OCI-LY1 (cell line): ENCODE data around the gene AOAH.

Experiments used
- H2AFZ ChIP-seq: fragments of 200-600 bp; sonication (generic), shearing (Covaris generic); 2 replicates; pipeline ENCODE4 v1.6.0; 2014; ENCODE audit warnings: antibody characterized with exemption, mild to moderate bottlenecking, low read length
- H3F3A ChIP-seq: fragments of 200-600 bp; sonication (generic), shearing (Covaris generic); 2 replicates; pipeline ENCODE4 v1.6.0; 2014; ENCODE audit warnings: mild to moderate bottlenecking, antibody characterized with exemption, low read length, moderate library complexity; ENCODE audit not compliant: insufficient read depth
- H3K27ac ChIP-seq: fragments of 200-600 bp; sonication (generic); 2 replicates; pipeline ENCODE4 v1.5.1; 2014; ENCODE audit warnings: low read length, mixed run types, mild to moderate bottlenecking, low read depth; ENCODE audit not compliant: poor library complexity, severe bottlenecking
- H3K27me3 ChIP-seq: fragments of 200-600 bp; sonication (generic); 2 replicates; pipeline ENCODE4 v1.6.0; 2014; ENCODE audit warnings: antibody characterized with exemption, mild to moderate bottlenecking, low read length, moderate library complexity; ENCODE audit not compliant: insufficient read depth
- H3K36me3 ChIP-seq: fragments of 200-600 bp; sonication (generic); 2 replicates; pipeline ENCODE4 v1.6.1; 2014; ENCODE audit warnings: mild to moderate bottlenecking, antibody characterized with exemption, low read length, moderate library complexity, mixed read lengths; ENCODE audit not compliant: insufficient read depth
- H3K4me1 ChIP-seq: fragments of 200-600 bp; sonication (generic); 2 replicates; pipeline ENCODE4 v1.5.1; 2014; ENCODE audit warnings: mild to moderate bottlenecking, low read length, moderate library complexity; ENCODE audit not compliant: insufficient read depth, severe bottlenecking
- H3K4me2 ChIP-seq: fragments of 200-600 bp; sonication (generic), shearing (Covaris generic); 2 replicates; pipeline ENCODE4 v1.6.1; 2014; ENCODE audit warnings: low read length
- H3K4me3 ChIP-seq: fragments of 200-600 bp; sonication (generic); 2 replicates; pipeline ENCODE4 v1.5.1; 2014; ENCODE audit warnings: low read length, low read depth, mild to moderate bottlenecking, mixed read lengths; ENCODE audit not compliant: poor library complexity, severe bottlenecking
- H3K79me2 ChIP-seq: fragments of 200-600 bp; shearing (Covaris generic); 2 replicates; pipeline ENCODE4 v1.6.1; 2016; ENCODE audit warnings: mixed run types, low read length, mixed read lengths; ENCODE audit not compliant: insufficient read depth
- H3K9ac ChIP-seq: fragments of 200-600 bp; sonication (generic), shearing (Covaris generic); 2 replicates; pipeline ENCODE4 v1.6.1; 2014; ENCODE audit warnings: mild to moderate bottlenecking, low read length, mixed read lengths
- H3K9me2 ChIP-seq: fragments of 200-600 bp; sonication (generic), shearing (Covaris generic); 2 replicates; pipeline ENCODE4 v1.6.1; 2014; ENCODE audit warnings: low read depth, mild to moderate bottlenecking, low read length, mixed read lengths
- H3K9me3 ChIP-seq: fragments of 200-600 bp; shearing (Covaris generic); 2 replicates; pipeline ENCODE4 v1.6.1; 2014; ENCODE audit warnings: low read length, mixed read lengths
- H4K20me1 ChIP-seq: fragments of 200-600 bp; sonication (generic), shearing (Covaris generic); 2 replicates; pipeline ENCODE4 v1.6.0; 2016; ENCODE audit warnings: mild to moderate bottlenecking, low read length; ENCODE audit not compliant: insufficient read depth
- CTCF ChIP-seq: fragments of 200-600 bp; sonication (generic), shearing (Covaris generic); IDR thresholded peaks from 2 replicates; pipeline ENCODE4 v1.5.1; 2017; ENCODE audit warnings: mild to moderate bottlenecking, antibody characterized with exemption, low read length, moderate library complexity, mixed read lengths
- EZH2 ChIP-seq: fragments of 200-600 bp; sonication (generic), shearing (Covaris generic); IDR thresholded peaks from 2 replicates; pipeline ENCODE4 v1.8.0; 2017; ENCODE audit warnings: borderline replicate concordance, mixed run types, mild to moderate bottlenecking, antibody characterized with exemption, low read length, moderate library complexity, mixed read lengths

AOAH gene

GRCh38 chr7:36589391-36589790 is 134.9 kb downstream of the AOAH start:
- Histone ChIP-seq H2AFZ (no peak overlapping the region), H3K9ac (no peak overlapping the region), H3K4me2 (no peak overlapping the region), H3K36me3 (no peaks in the 10 kb centered on the region), H3F3A (no peaks in the 10 kb centered on the region), H3K9me3 (no peaks in the 10 kb centered on the region), H3K4me1 (no peaks in the 10 kb centered on the region), H3K4me3 (no peak overlapping the region), H3K27ac (no peak overlapping the region), H3K79me2 (no peaks in the 10 kb centered on the region), H3K9me2 (no peaks in the 10 kb centered on the region), H4K20me1 (no peaks in the 10 kb centered on the region), H3K27me3 (no peaks in the 10 kb centered on the region)
- TF ChIP-seq EZH2 (no peak), CTCF (no peak)

- Histone ChIP-seq H3K4me3 (no peak overlapping the region), H3K27me3 (no peaks in the 10 kb centered on the region), H3K36me3 (no peaks in the 10 kb centered on the region), H2AFZ (no peak overlapping the region), H3F3A (no peaks in the 10 kb centered on the region), H3K4me2 (no peak overlapping the region), H3K9me3 (no peaks in the 10 kb centered on the region), H3K27ac (no peak overlapping the region), H3K9me2 (no peaks in the 10 kb centered on the region), H3K79me2 (no peaks in the 10 kb centered on the region), H3K4me1 (no peaks in the 10 kb centered on the region), H3K9ac (no peak overlapping the region), H4K20me1 (no peaks in the 10 kb centered on the region)
- no peak for TF ChIP-seq CTCF
- no peak for TF ChIP-seq EZH2
Observed at GRCh38 chr7:36583318-36583717, 141.0 kb downstream of the AOAH start.

- Histone ChIP-seq H3K79me2 (no peaks in the 10 kb centered on the region), H3K36me3 (no peaks in the 10 kb centered on the region), H3K9ac (no peak overlapping the region), H3K27me3 (no peaks in the 10 kb centered on the region; the same call in 1 of the 2 replicates), H3K27ac (no peak overlapping the region), H3K4me3 (no peak overlapping the region), H3K9me3 (no peaks in the 10 kb centered on the region; the same call in 1 of the 2 replicates), H3K9me2 (0 out of 2 replicates have a peak, but pooled peaks cover 2% of the 10 kb centered on the region), H2AFZ (no peak overlapping the region), H3F3A (no peaks in the 10 kb centered on the region), H3K4me1 (no peaks in the 10 kb centered on the region), H3K4me2 (no peak overlapping the region), H4K20me1 (no peaks in the 10 kb centered on the region)
- no peak for TF ChIP-seq CTCF
- no peak for TF ChIP-seq EZH2
Observed at GRCh38 chr7:36575832-36576231, 148.5 kb downstream of the AOAH start.
